Esophagus squamous epithelium (tissue), 4 donors: ENCODE measurements around the gene NDUFS2.

Source experiments
- CTCF ChIP-seq, 6 experiments: fragments of 450-650 bp in 4 of 6; fragments of 200-600 bp in 2 of 6; sonication (generic) in 2 of 6; IDR thresholded peaks; one replicate each; pipeline ENCODE4 v1.5.1; 2016 to 2019; ENCODE audit warnings: antibody characterized with exemption in 6 of 6, mild to moderate bottlenecking in 4 of 6, moderate library complexity in 4 of 6
- POLR2A ChIP-seq, 4 donors: fragments of 450-650 bp; IDR thresholded peaks; one replicate each; pipeline ENCODE4 v1.6.1; 2017; ENCODE audit warnings: antibody characterized with exemption in 4 of 4, mild to moderate bottlenecking in 4 of 4, moderate library complexity in 3 of 4

- no peak for TF ChIP-seq CTCF (IDR thresholded peaks at IDR 0.05)
- no peak for TF ChIP-seq POLR2A (IDR thresholded peaks at IDR 0.05)
Measured at GRCh38 chr1:161238039-161238473, 35.9 kb downstream of the NDUFS2 start, which contains the start of gene NR1I3.
